NCI-H187 treated with DMSO at 0.1 percent for 48 hours (cell line): Measurements from ENCODE around the gene NR2C2.
"Not testable (repeated sequence)": the region's sequence is repeated elsewhere in the genome, so short reads cannot be mapped to it uniquely, and the experiment has no call there.

Source experiments
- DNase-seq: peaks from one replicate; lab custom pipeline; 2025; lab: John Stamatoyannopoulos, UW

NR2C2 gene

GRCh38 chr3:14947100-14947885 lies at the start of gene NR2C2:
TSS of gene NR2C2 (plus strand) at chr3:14947583. CDS start at chr3:15003915, 56,332 bp downstream.
- no peak for DNase-seq

- no peak for DNase-seq
These were observed 48.5 kb upstream of the NR2C2 start for GRCh38 chr3:14898929-14899328.

- DNase-seq = no peak
These were observed 47.3 kb upstream of the NR2C2 start for GRCh38 chr3:14899993-14900618.

GRCh38 chr3:14900881-14901873 lies 46.2 kb upstream of the NR2C2 start:
- no peak for DNase-seq

- no peak for DNase-seq
These were observed 44.7 kb upstream of the NR2C2 start for GRCh38 chr3:14902719-14903118.

- not testable (repeated sequence) for DNase-seq
These were observed 43.9 kb upstream of the NR2C2 start for GRCh38 chr3:14903501-14903900.

- DNase-seq = no peak
These were observed 42.2 kb upstream of the NR2C2 start for GRCh38 chr3:14905055-14905657.

- DNase-seq = no peak
These were observed 40.9 kb upstream of the NR2C2 start for GRCh38 chr3:14906355-14906971.

- DNase-seq = no peak
These were observed 40.1 kb upstream of the NR2C2 start for GRCh38 chr3:14907043-14907966.

- no peak for DNase-seq
These were observed 38.1 kb upstream of the NR2C2 start for GRCh38 chr3:14909250-14909649.

GRCh38 chr3:14911651-14912050 lies 35.7 kb upstream of the NR2C2 start:
- no peak for DNase-seq

GRCh38 chr3:14913071-14913925 lies 34.1 kb upstream of the NR2C2 start:
- no peak for DNase-seq

- no peak for DNase-seq
These were observed 33.2 kb upstream of the NR2C2 start for GRCh38 chr3:14913926-14914778.

- no peak for DNase-seq
These were observed 32.6 kb upstream of the NR2C2 start for GRCh38 chr3:14914779-14915117.

GRCh38 chr3:14915636-14916222 lies 31.7 kb upstream of the NR2C2 start:
- no peak for DNase-seq

GRCh38 chr3:14918356-14918860 lies 29.0 kb upstream of the NR2C2 start:
- no peak for DNase-seq

- no peak for DNase-seq
These were observed 26.8 kb upstream of the NR2C2 start for GRCh38 chr3:14920536-14920935.

GRCh38 chr3:14921034-14921616 lies 26.3 kb upstream of the NR2C2 start:
- no peak for DNase-seq
